ENCODE measurements around the gene ARHGAP12.

Gene ARHGAP12

GRCh38 chr10:31949266-31949665, 20.6 kb upstream of the ARHGAP12 start:
- no peak for DNase-seq (ENCODE audit: low spot score)

DNA sequence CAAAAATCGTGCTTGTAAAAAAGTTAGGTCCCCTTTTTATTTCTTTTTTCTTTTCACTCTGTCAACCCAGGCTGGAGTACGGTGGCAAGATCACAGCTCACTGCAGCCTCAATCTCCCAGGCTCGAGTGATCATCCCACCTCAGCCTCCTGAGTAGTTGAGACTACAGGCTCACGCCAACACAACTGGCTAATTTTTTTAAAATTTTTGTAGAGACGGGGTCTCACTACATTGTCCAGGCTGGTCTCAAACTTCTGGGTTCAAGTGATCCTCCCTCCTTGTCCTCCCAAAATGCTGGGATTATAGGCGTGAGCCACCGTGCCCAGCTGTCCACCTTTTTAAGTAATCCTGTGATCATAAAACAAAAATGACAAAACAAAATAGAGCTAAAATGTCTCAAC, 19.4 kb upstream of the ARHGAP12 start:
- DNase-seq (ENCODE audit: low spot score): no peak

DNA sequence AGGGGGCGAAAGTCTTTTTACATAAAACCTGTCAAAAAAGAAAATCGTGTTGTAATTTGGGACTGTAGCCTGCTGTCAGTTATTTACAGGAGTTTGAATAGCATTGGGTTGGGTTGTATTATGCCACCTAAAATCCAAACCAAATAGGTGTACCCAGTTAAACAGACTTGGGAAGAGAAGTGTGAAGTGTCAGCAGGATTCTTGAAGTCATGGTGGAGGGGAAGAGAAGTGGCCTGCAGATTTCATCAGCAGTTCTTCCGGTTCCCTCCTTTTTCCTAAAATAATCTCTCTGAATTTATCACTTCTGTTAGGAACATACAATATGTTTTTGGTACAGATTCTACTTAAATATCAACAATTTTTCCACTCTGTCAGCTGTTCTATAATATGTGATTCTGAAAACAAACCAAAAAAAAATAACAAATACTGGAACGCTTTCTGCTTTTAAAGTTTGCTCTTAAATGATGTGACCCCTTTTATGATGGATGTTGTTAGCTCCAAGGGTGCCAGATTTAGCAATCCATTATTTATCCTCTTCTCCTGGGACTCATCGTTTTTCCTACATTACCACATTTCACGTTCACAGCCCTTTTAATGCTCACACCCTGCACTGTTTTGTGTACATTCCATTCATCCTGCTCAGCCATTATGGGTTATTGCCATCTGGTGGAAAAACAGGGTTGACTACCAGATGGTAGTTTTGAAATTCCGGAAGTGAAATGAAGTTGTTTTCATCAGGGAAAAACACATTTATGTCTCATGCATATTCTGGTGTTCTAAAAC, 18.7 kb upstream of the ARHGAP12 start:
- no peak for DNase-seq (ENCODE audit: low spot score)

- DNase-seq (ENCODE audit: low spot score): no peak
These were observed 16.8 kb upstream of the ARHGAP12 start for GRCh38 chr10:31945392-31945791.

GRCh38 chr10:31944071-31944433, 15.4 kb upstream of the ARHGAP12 start:
- no peak for DNase-seq (ENCODE audit: low spot score)

GRCh38 chr10:31942892-31943291, 14.3 kb upstream of the ARHGAP12 start:
- no peak for DNase-seq (ENCODE audit: low spot score)

DNA sequence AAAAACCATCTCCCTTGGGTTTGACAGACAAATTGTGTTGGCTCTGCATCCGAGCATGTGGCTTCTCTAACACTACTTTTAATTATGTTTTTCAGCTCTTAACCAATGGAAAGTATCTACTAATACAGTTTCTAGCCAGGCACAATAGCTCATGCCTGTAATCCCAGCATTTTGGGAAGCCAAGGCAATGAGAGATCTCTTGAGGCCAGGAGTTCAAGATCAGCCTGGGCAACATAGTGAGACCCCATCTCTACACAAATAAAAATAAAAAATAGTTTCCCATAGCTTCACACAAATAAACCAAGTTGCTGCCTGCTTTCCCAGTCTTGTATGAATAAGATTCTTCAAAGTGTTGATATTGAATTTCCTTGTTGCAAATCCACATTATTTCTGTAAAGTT, 13.8 kb upstream of the ARHGAP12 start:
- DNase-seq (ENCODE audit: low spot score): no peak

DNA sequence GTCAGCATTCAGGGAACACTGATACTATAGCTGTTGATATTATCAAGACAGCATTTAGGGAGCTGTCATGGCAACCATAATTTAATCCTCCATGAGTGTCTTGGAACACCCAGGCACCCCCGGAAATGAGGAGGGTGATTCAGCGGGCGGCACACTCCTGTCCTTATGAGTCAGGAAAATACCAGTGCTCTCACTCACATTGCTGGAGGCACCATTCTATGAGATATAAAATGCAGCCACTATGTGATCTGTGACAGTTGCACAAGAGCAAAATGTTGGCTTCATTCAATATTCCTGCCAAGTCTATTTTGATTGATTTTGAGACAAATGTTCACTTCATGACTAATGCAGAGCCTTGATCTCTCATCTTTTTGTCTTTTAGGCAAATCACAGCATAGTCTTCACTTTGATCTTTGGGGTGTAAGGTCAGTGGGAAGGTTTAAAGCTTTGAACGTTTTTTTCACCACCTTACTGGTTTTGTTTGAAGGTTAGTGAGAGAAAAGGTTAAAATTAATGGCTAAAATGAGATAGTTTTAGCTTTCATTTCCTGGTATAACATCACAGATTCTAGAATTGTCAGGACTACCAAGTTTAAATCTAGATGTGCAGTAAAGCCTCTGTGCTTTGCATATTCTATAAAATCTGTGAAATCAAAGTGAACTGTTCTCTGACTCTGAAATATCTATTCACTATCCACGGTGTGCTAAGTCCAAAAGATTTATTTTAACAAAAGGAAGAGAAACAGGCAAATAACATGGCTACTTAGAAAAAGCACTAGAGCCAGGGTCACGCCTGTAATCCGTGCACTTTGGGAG, 12.4 kb upstream of the ARHGAP12 start:
- DNase-seq (ENCODE audit: low spot score): no peak

DNA sequence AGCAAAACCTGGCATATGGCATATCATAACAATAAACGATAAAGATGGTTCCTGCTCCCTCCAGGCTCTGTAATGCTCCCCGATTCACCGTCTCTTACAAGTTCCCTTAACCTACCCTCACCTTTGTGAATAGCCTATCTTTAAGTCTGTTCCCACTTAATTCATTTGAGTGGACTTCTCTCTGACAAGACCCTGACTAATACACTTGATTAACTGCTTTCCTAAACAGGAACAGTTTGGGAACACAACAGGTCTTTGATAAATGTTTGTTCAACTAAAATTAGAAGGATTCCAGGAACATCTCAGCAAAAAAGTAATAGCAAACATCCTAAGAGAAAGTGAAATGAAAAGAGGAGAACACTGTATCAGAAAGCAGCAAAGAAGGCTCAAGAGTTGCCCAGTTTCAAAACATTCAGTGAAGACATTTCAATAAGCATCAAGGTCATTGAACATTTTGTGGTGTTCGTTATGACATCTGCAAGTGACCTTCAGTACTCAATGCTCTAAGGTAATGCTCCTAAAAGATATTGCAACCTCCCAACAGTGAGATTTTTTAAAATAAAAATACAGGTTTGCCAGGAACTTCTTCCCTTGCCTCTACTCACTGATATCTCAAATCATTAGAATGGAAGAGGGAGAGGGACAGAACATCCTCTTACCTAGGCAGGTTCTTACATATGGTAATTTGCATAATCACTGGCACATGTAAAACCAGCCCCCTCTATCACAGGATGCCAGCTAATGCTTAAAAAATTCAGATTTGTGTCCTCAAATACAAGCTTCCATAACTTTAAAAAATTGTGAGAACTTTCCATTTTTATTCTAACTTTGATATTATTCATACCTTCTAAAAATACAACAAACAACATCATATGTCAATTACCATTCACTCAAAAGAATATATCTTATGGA, 11.4 kb upstream of the ARHGAP12 start:
- DNase-seq (ENCODE audit: low spot score): no peak

DNA sequence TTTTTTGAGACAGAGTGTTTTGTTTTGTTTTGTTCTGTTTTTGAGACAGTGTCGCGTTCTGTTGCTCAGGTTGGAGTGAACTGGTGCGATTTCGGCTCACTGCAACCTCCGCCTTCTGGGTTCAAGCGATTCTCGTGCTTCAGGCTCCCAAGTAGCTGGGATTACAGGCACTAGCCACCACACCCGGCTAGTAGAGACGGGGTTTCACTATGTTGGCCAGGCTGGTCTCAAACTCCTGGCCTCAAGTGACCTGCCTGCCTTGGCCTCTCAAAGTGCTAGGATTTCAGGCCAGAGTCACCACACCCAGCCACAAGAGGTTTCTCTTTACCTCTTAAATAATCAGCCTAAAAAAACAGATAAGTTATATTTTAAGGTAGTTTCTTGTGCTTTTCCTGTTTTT, 8.7 kb upstream of the ARHGAP12 start:
- DNase-seq (ENCODE audit: low spot score): no peak

- no peak for DNase-seq (ENCODE audit: low spot score)
These were observed 8.3 kb upstream of the ARHGAP12 start for GRCh38 chr10:31936933-31937332.

- no peak for DNase-seq (ENCODE audit: low spot score)
These were observed 7.5 kb upstream of the ARHGAP12 start for GRCh38 chr10:31936086-31936485.

GRCh38 chr10:31935678-31936077, 7.0 kb upstream of the ARHGAP12 start:
- no peak for DNase-seq (ENCODE audit: low spot score)

DNA sequence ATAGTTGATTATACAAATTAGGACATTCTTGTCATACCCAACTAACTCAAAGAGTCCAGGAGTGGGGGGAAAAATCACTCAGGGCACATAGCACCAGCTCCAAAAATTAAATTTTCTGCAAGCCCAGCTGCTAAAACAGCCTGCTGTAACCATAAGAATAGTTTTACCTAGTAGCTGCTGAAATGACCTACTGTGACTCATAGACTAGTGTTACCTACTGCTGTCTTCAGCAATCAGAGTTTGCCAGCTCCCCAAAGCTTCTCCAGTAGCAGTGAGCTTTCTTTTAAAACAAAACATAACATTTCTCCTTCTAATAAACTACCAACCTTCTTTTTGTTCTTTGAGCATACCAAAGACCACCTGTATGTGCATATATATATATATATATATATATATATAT, 4.2 kb upstream of the ARHGAP12 start:
- DNase-seq (ENCODE audit: low spot score): no peak

DNA sequence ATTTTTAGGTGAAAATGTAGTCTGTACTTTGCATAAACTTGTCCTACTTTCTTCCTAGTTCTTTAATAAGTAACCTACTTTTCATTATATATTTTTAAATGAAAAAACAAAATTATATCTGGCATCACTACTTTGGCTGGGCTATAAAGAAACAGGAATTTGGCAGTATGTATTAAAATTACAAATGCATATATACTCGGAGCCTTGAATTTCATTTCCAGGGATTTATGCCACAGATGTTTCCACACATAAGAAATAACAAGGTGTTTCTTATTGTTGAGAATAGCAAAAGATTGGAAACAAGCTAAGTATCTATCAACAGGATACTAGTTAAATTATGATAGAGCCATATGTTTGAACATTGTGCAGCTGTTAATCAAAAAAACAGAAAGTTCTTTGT, 2.2 kb upstream of the ARHGAP12 start:
- DNase-seq (ENCODE audit: low spot score): no peak

GRCh38 chr10:31930023-31930751, 1.6 kb upstream of the ARHGAP12 start:
- DNase-seq (ENCODE audit: low spot score): peak; percentile 52

DNA sequence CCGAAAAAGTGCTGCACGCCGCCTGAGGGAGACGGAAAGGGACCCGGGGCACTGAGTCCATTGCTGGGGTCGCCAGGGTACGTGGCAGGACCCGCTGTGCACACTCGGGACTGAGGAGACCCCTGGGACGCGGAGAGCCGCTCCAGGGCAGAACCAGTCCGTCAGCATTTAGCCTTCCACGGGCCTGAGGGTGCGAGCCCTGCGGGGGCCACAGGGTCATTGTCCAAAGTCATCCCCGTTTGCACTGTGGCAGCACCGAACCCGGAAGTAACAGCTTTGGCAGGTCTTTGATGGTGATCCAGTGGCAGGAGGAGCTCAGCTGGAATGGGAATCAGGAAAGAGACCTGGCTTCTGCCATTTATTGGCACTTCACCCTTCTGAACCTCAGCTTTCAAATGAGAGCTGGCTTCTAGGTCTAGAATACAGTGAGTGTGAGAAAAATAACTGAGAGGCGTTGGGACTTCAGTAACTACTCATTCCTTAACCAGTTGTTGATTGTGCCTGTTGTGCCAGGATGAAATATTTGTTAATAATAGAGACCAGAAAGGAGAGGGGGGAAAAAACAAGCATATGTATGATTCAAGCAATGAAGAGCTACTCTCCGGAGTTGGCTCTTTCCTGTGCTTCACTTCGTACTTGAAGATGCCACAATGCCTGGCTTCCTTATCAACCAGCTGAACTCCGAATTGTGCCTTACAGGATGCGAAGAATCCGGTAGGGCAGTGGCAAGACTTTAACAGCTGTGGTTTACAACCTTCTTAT, 811 bp upstream of the ARHGAP12 start:
- DNase-seq (ENCODE audit: low spot score): peak; percentile 14

GRCh38 chr10:31927884-31928548, 615 bp downstream of the ARHGAP12 start:
- peak; percentile 50 for DNase-seq (ENCODE audit: low spot score)

DNA sequence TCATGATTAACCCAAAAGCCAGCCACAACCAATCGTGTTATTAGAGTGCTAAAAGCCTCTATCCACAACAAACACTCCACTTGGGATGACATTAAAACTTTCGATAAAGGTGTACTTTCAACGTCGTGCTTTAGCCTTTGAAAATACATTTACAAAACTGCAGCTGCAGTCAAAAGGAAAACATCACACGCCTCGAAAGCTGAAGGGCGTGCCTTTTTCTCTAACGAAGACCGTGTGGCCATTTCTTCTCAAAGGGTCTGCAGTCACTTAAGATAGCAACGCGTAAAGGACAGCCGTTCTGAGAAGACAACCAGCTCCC, 1.1 kb downstream of the ARHGAP12 start:
- peak; percentile 26 for DNase-seq (ENCODE audit: low spot score)

DNA sequence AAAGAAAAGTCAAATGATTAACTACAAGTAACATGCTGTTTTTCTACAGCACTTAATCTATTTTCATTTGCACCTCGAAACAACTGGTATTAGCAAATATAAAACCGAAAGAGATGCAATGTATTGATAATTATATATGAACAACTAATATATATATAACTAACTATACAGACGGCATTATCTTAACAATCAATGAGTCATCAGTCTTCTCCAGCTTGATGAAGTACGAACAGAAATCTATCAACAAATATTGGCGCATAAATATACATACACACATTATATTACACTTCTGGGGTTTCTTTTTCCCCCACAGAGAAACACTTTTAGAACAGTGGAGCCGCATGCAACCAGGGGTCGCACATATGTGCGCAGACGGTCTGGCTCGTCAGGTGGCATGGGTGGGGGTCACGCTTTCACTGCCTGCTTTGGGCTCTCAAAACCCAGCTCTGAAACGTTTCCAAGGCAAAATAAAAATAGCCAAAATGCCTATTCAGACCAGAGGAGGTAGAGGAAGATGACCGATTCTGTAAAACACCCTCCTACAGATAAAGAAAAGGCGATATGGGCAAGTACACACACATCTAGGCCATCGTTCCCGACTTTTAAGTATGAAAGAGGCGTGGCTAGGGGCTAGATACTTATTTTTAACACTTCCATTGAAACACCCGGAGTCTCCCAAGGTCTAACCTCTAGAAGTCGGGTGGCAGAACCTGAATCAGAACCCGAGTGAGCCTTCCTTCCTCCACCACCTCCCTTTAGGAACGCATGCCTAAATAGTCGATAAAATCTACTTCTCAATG, 1.7 kb downstream of the ARHGAP12 start:
- no peak for DNase-seq (ENCODE audit: low spot score)
